Measurements from ENCODE around the gene PTH1R. TPM values are rescaled to one million over a fixed set of nuclear protein-coding genes. Genes with fewer than 3 reads are reported as not detected.

The PTH1R gene
- total RNA-seq, 1 donor, result not detected

DNA sequence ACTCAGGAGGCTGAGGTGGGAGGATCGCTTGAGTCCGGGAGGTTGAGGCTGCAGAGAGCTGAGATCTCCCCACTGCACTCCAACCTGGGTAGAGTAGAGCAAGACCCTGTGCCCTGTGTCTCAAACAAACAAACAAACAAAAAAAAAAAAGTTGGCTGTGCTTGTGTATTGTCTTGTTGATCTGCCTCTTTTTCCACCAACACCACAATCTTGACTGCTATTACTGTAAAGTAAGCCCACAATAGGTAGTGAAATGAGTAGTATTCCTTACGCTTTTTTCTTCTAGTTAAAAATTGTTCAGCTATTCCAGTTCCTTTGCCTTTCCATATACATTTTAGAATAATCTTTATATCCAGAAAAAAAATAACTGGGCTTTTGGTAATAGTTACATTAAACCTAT, 35.5 kb downstream of the PTH1R start:
- no peak for DNase-seq (ENCODE audit: low read depth)

DNA sequence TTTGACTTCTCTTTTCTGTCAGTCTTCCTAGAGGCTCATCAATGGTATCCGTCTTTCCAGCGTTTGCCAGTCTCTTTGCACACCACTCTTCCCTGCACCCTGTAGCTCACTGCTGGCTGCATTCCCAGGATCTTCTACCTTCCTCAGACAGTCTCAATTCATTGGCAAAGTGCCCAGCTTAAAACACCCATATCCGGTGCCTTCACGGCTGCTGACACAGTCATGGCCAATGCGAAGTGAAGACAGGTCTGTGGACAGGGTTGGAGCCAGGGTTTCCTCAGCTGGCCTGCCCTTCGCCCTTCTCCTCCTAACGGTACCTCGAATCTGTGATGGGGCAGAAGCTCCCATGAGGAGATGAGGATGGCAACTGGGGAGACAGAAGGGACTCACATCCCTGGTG, 36.1 kb downstream of the PTH1R start:
- TF ChIP-seq, protein P1, sequence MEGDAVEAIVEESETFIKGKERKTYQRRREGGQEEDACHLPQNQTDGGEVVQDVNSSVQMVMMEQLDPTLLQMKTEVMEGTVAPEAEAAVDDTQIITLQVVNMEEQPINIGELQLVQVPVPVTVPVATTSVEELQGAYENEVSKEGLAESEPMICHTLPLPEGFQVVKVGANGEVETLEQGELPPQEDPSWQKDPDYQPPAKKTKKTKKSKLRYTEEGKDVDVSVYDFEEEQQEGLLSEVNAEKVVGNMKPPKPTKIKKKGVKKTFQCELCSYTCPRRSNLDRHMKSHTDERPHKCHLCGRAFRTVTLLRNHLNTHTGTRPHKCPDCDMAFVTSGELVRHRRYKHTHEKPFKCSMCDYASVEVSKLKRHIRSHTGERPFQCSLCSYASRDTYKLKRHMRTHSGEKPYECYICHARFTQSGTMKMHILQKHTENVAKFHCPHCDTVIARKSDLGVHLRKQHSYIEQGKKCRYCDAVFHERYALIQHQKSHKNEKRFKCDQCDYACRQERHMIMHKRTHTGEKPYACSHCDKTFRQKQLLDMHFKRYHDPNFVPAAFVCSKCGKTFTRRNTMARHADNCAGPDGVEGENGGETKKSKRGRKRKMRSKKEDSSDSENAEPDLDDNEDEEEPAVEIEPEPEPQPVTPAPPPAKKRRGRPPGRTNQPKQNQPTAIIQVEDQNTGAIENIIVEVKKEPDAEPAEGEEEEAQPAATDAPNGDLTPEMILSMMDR (IDR thresholded peaks at IDR 0.05; ENCODE audit: insufficient read depth, low read length), result no peak
- DNase-seq (ENCODE audit: low read depth), result peak; percentile 37

More for the DNA sequence above, 35.5 kb downstream of the PTH1R start:
- no peak overlapping the region for H3K4me3 ChIP-seq (ENCODE audit: low read depth, low read length)
- TF ChIP-seq, protein P1 (IDR thresholded peaks at IDR 0.05; ENCODE audit: insufficient read depth, low read length), result no peak

DNA sequence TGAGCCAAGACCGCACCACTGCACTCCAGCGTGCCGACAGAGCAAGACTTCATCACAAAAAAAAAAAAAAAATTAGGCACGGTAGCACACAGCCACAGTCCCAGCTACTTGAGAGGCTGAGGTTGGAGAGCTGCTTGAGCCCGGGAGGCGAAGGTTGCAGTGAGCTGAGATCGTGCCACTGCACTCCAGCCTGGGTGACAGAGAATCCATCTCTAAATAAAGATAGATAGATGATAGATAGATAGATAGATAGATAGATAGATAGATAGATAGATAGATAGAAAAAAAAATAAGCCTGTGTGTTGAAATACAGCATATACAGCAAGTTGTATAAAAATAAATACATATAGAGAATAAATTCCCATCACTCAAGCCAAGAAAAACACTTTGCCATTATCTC, 37.3 kb downstream of the PTH1R start:
- H3K4me3 ChIP-seq (ENCODE audit: low read depth, low read length), result no peak overlapping the region
- no peak for DNase-seq (ENCODE audit: low read depth)
- TF ChIP-seq, protein P1 (IDR thresholded peaks at IDR 0.05; ENCODE audit: insufficient read depth, low read length), result no peak

More for the DNA sequence above, 36.1 kb downstream of the PTH1R start:
- H3K4me3 ChIP-seq (ENCODE audit: low read depth, low read length), result no peak overlapping the region

DNA sequence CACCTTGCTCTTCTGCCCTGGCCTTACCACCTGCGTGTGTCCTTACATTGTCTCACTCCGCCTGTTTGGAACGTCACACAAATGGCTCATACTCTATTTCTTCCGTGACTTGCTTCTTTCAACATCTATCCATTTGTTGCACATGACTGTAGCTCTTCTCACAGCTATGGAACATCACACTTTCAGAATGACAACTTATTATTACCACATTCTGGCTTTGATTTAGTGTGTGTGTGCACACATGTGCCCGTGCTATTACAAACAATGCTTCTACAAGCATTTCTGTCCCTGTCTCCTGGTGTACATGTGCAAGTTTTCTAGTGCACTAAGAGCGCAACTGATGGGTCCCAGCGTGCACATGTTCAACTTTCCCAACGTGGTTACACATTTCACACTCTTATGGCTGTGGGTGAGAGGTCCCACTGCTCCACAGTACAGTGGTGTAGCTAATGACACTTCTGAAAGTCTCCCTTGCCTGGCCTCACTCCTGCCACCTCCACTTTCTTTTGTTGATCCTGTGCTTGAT, 37.8 kb downstream of the PTH1R start:
- TF ChIP-seq, protein P1 (IDR thresholded peaks at IDR 0.05; ENCODE audit: insufficient read depth, low read length), result no peak
- H3K4me3 ChIP-seq (ENCODE audit: low read depth, low read length), result no peak overlapping the region
- no peak for DNase-seq (ENCODE audit: low read depth)

DNA sequence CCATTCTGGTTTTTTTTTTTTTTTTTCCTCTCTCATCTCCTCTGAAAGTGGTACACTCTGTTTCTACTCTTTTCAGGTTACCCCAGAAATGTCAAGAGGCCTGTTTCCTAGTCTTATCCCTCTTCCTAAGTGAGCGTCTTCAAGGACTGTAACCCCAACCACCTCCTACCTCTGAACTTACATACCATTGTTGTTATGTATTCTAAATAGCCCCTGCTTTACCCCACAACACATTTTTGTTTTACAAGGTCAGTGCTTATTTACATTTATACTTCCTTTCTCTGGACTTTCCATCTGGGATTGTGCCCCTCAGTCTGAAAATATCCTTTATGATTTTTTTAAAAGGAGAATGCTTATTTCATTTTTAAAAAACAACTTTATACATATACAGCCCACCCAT, 38.8 kb downstream of the PTH1R start:
- TF ChIP-seq, protein P1 (IDR thresholded peaks at IDR 0.05; ENCODE audit: insufficient read depth, low read length), result no peak
- H3K4me3 ChIP-seq (ENCODE audit: low read depth, low read length), result no peak overlapping the region
- DNase-seq (ENCODE audit: low read depth), result no peak

DNA sequence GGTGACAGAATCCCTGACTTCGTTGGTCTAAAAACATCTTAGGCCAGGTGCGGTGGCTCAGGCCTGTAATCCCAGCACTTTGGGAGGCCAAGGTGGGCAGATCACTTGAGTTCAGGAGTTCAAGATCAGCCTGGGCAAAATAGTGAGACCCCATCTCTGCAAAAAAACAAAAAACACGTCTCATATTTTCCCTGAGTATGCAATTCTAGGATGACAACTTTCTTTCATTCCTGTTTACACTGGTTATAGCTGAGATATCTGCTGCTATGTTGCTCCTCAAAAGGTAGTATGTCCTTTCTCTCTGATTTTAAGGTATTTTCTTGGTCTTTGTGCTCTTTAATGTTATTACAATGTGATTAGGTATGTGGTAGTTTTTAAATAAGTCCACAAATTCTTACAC, 39.3 kb downstream of the PTH1R start:
- H3K4me3 ChIP-seq (ENCODE audit: low read depth, low read length), result no peak overlapping the region
- no peak for DNase-seq (ENCODE audit: low read depth)
- TF ChIP-seq, protein P1 (IDR thresholded peaks at IDR 0.05; ENCODE audit: insufficient read depth, low read length), result no peak

DNA sequence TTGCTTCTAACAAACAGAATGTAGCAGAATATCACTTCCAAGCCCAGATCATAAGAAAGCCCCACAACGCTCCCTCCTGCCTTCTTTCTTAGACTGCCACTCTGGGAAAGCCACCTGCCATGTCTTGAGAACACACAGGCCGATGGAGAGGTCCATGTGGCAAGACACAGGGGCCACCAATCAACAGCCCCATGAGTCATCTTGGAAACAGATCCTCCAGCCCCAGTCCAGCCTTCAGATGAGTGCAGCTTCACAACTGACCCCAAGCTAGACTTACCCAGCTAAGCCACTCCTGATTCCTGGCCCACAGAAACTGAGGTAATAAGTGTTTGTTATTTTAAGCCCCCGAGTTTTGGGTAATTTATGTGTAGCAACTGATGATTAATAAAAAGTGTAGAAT, 39.7 kb downstream of the PTH1R start:
- H3K4me3 ChIP-seq (ENCODE audit: low read depth, low read length), result no peak overlapping the region
- no peak for DNase-seq (ENCODE audit: low read depth)
- TF ChIP-seq, protein P1 (IDR thresholded peaks at IDR 0.05; ENCODE audit: insufficient read depth, low read length), result no peak
